Fibroblast of the aortic adventitia (primary cell): ENCODE measurements around the gene MAP3K21. TPM values are rescaled to one million over a fixed set of nuclear protein-coding genes. Genes with fewer than 3 reads are reported as not detected.

Experiments
- DNase-seq: peaks from one replicate; pipeline ENCODE4 v3.0.0-alpha.2; 2010; ENCODE audit warnings: low read depth
- H3K4me3 ChIP-seq: 2 replicates; pipeline ENCODE4 v1.5.1; 2011; ENCODE audit warnings: low read depth, mild to moderate bottlenecking, control low read depth, low read length, moderate library complexity
- total RNA-seq: library from RNA; depleted of rRNA; stranded (reverse); fragments of >200 nt; gene quantifications from 2 replicates; pipeline ENCODE4 v1.2.3, GENCODE V29; 2012; ENCODE audit warnings: low replicate concordance
- TF ChIP-seq, protein P1 (sequence below): IDR thresholded peaks from 2 replicates; pipeline ENCODE4 v1.5.1; 2011; ENCODE audit warnings: mild to moderate bottlenecking, low read length, control low read depth, inconsistent platforms; ENCODE audit not compliant: insufficient read depth

The MAP3K21 gene
- total RNA-seq, 1 donor, result 0.18 TPM

- TF ChIP-seq, protein P1, sequence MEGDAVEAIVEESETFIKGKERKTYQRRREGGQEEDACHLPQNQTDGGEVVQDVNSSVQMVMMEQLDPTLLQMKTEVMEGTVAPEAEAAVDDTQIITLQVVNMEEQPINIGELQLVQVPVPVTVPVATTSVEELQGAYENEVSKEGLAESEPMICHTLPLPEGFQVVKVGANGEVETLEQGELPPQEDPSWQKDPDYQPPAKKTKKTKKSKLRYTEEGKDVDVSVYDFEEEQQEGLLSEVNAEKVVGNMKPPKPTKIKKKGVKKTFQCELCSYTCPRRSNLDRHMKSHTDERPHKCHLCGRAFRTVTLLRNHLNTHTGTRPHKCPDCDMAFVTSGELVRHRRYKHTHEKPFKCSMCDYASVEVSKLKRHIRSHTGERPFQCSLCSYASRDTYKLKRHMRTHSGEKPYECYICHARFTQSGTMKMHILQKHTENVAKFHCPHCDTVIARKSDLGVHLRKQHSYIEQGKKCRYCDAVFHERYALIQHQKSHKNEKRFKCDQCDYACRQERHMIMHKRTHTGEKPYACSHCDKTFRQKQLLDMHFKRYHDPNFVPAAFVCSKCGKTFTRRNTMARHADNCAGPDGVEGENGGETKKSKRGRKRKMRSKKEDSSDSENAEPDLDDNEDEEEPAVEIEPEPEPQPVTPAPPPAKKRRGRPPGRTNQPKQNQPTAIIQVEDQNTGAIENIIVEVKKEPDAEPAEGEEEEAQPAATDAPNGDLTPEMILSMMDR, result no peak
- DNase-seq, result no peak
- no peak overlapping the region for H3K4me3 ChIP-seq
Observed at GRCh38 chr1:233340966-233341516, 13.5 kb downstream of the MAP3K21 start.

DNA sequence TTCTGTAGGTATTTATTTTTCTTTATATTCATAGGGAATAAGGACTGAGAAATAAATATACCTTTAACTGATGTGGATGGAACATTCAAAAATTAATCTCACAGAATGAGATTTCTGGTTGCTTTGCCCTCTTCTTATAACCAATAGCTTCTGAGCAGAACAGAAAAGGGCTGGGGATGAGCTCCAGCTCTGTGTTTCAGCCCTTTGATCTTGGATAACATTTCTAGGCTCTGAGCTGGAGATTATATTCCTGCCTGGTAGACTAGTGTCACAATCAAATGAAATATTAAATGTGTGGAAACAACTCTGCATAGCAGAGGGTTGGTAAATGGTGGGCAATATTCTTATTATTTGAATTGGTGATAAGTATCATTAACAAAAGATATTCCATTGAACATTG, 14.6 kb downstream of the MAP3K21 start:
- no peak for DNase-seq
- TF ChIP-seq, protein P1, result no peak
- no peak overlapping the region for H3K4me3 ChIP-seq

GRCh38 chr1:233343262-233343661, 15.7 kb downstream of the MAP3K21 start:
- TF ChIP-seq, protein P1, result no peak
- no peak for DNase-seq
- H3K4me3 ChIP-seq, result no peak overlapping the region

- DNase-seq, result no peak
- no peak overlapping the region for H3K4me3 ChIP-seq
- TF ChIP-seq, protein P1, result no peak
Observed at GRCh38 chr1:233347338-233347737, 19.8 kb downstream of the MAP3K21 start.

DNA sequence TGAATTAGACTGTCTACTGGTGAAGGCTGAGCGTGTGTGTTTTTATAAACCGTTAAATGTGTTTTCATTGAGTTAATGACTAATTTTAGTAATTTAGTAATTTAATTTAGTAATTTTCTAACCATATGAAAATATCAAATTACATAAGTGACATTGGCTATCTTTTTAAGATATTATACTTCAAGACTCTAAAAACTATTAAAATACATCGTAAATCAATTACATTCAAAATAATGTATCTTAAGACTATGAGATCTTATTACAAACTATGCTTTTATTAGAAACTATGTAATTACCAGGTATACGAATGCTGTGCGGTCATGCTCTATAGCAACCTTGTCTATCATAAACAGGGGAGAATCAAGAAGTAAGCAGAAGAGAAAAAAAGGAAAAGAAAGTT, 21.6 kb downstream of the MAP3K21 start:
- H3K4me3 ChIP-seq, result no peak overlapping the region
- no peak for DNase-seq

DNA sequence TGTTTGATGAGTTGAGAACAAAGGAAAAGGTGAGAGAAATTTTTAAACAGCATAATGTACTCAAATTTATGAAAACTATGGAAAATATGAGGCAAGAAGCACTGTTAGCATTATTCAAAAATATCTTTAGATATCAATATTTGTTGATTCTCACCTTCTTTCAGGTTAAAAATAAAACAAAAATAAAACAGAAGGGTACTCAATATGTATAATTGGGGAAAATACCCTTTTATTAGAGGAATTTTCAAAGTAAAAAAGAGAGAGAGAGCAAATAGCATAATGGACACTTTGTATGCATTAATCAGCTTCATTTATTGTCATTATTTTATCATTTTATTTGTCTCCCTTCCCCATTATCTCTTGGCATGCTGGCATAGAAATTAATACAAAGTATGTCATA, 27.5 kb downstream of the MAP3K21 start:
- no peak for DNase-seq
- TF ChIP-seq, protein P1, result no peak
- H3K4me3 ChIP-seq, result no peak overlapping the region

More for the DNA sequence above, 21.6 kb downstream of the MAP3K21 start:
- TF ChIP-seq, protein P1, result no peak

DNA sequence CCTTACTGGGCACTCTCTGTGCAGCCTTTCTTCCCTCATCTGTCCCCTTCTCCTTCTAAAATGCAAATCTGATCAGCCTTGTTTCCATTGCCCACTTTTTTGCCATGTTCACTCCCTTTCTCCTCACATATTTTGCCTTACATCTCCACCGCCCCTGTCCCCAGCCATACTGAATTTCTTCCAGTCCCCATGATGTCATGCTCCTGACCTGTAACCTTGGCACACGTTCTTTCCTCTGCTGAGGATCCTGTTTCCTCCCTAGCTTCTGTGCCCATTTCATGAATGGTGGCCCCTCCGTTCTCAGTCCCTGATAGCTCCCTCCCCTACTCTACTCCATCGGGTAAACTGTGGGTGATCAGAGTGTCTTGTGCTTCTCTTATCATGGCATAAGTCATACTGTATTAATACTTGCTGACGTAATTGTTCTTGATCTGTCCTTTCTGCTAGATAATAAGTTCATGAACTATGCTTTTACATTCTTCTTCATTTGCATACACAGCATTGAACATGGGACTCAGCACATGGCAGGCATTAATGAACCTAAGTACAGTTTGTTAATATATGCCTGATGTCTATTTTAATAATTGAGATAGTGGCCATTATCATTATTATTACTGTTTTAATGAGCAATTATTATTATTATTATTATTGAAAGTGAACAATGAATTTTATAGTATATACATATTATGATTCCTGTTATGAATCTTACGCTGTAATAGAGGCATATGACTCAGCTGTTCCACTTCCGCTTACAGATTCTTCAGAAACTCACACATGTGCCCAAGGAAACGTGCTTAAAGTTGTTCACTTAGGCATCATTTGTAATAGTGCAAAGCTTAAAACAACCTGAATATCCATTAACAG, 28.5 kb downstream of the MAP3K21 start:
- H3K4me3 ChIP-seq, result no peak overlapping the region
- no peak for DNase-seq
- TF ChIP-seq, protein P1, result no peak
